ENCODE data around the gene FOXN4.

- TF ChIP-seq CTCF (IDR thresholded peaks at IDR 0.05) = no peak
- TF ChIP-seq POLR2AphosphoS5 (IDR thresholded peaks at IDR 0.05) = no peak
- no peak for TF ChIP-seq EP300 (IDR thresholded peaks at IDR 0.05)
- TF ChIP-seq POLR2A (IDR thresholded peaks at IDR 0.05) = no peak
These were observed 72.8 kb downstream of the FOXN4 start for GRCh38 chr12:109236257-109236656.

Measured in suprapubic skin (tissue), 4 donors.